ENCODE measurements around the gene FREM1.

GRCh38 chr9:14926941-14927624 is 16.9 kb upstream of the FREM1 start:
- TF ChIP-seq CTCF (IDR thresholded peaks at IDR 0.05) (no peak), EZH2 (IDR thresholded peaks at IDR 0.05; ENCODE audit: borderline replicate concordance, insufficient read depth, low read depth, low read length, poor library complexity, severe bottlenecking) (no peak)
